NCI-H128 (cell line): ENCODE data around the gene RIMBP2.

Experiments
- DNase-seq: peaks from one replicate; lab custom pipeline; 2025; ENCODE audit not compliant: unreplicated experiment; lab: John Stamatoyannopoulos, UW

Gene RIMBP2

DNA sequence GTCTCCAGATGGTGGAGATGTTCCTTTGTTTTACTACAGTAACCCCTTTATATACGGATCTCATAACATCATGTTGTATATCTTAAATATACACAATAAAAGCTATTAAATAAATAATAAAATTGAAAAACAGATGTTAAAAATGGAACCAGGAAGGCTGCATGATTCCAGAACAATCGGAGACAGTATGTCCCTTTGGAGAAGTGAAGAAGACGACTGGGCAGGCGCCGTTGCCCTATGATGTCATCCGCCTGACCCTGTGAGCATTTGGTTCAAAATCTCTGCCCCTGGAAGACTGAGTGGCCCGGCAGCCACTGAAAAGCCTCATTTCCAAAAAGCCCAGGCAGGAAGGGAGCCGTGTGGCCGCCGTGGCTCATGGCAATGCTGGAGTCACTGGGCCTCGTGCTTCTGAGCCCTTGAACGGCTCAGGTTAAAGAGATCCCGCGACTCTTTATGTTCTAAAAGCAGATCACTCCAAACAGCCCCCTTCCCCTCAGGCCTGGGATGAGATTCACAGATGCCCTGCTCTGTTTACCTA lies 30.8 kb downstream of the RIMBP2 start:
- no peak for DNase-seq

DNA sequence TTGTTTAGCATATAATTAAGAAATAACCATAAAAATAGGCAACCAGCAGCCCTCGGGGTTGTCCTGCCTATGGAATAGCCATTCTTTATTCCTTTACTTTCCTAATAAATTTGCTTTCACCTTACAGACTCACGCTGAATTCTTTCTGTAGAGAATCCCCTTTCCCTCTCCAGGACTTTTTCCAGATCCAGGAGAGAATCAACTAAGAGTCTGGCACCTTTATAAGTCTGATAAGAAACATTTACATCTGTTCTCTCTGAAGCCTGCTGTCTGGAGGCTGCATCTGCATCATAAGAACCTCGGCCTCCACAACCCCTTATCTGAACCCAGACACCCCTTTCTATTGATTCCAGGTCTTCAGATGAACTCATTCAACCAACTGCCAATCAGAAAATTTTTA lies 32.3 kb downstream of the RIMBP2 start:
- no peak for DNase-seq

DNA sequence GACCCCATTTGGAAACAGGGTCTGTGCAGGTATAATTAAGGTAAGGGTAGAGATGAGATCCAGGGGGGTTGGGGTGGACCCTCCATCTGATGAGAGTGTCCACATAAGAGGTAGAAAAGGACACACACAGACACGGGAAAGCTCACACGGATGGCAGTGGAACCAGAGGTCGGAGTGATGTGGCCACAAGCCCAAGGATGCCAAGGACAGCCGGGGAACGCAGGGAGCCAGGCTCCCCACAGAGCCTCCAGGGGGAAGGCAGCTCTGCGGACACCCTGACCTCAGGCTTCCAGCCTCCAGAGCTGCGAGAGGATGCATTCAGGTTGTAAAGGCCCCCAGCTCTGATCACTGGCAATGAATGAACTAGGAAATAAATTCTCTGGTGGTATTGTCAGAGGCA lies 33.0 kb downstream of the RIMBP2 start:
- DNase-seq, result no peak

DNA sequence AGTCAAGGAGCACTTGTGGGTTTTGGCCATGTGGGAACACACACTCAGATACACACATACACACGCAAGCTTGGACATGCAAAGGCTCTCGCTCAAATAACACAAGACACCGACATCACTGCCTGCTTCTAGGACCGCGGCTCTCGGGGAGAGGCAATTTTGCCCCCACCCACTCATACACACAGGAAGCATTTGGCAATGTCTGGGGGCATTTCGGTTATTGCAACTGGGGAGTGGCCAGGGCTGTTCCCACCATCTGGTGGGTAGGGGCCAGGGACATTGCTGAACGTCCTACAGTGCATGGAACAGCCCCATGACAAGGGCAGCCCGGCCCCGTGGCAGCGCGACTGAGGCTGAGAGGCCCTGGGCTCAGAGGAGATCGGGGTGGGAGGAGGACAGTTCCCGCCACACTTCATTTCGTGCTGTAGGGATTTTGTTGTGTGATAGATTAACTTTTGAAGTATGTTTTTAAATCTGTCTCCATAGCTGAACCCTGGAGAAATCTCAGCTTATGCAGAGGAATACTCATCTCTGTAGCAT lies 35.6 kb downstream of the RIMBP2 start:
- DNase-seq, result no peak

DNA sequence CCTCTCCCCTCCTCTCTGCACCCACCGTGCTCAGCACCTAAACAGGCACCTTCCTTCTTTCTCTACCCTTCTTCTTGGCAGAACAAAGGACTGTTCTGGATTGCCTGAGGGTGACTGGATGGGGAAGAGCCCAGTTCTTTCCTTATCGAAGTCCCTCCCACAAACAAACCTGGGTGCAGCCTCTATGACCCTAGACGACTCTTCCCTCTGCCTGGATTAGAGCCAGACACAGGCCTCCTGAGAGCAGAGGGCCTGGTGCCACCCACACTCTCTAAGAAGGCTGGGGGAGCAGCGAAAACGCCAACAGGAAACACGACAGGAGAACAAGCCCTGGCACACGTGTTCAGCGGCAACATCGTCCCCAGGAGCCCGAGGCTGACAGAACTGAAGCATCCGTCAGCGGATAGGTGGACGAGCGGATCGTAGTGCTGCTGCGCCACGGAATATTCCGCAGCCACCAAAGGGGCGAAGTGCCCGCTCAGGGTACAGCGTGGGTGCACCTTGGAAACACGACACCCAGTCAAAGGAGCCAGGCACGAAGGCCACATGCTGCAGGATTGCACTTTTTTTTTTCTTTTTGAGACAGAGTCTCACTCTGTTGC lies 38.0 kb downstream of the RIMBP2 start:
- DNase-seq, result no peak

DNA sequence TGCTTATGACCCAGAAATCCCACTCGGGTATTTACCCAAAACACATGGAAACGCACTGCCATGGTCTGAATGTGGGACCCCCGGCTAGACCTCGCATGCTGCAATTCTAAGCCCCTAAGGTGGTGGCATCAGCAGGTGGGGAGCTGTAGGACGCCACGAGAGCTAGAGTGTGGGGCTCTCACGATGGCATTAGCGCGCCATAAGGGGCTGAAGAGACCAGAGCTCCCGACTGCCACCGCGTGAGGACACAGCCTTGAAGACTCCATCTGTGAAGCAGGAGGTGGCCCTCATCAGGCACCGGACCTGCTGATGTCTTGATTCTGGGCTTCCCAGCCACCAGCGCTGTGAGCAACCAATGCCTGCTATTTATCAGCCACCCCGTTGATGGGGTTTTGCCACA lies 40.3 kb downstream of the RIMBP2 start:
- DNase-seq, result no peak

DNA sequence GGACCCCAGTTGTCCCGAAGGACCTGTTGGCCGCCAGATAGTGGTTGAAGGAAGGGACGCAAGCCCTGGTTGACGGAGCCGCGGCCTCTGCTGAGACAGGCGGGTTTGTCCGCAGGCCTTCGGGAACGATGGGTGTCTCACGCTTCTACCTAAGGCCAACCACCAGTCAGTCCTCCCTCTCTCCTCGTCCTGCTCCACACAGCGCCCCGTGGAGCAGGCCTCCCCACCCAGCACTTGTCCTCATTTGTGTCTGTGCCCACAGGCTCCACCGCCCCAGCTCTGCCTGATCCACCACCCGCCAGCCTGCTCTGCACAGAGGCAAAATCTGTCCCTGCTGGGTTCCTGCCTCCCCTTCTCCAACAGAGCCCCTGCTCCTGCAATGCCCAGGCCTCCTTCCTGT lies 41.0 kb downstream of the RIMBP2 start:
- DNase-seq, result no peak

DNA sequence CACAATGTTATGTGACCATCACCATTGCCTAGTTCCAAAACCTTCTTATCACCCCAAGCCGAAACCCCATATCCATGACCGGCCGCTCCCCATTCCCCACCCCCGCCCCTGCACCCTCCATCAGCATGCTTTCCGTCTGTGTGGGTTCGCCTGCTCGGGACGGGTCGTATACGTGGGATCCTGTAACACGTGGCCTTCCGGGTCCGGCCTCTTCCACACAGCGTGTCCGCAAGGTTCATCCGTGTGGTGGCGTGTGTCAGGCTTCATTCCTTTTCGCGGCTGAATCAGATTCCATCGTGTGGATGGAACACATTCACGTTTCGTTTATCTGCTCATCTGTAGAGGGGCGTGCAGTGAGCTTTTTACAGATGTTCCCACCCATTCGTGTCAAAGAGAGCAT lies 41.4 kb downstream of the RIMBP2 start:
- DNase-seq, result no peak

DNA sequence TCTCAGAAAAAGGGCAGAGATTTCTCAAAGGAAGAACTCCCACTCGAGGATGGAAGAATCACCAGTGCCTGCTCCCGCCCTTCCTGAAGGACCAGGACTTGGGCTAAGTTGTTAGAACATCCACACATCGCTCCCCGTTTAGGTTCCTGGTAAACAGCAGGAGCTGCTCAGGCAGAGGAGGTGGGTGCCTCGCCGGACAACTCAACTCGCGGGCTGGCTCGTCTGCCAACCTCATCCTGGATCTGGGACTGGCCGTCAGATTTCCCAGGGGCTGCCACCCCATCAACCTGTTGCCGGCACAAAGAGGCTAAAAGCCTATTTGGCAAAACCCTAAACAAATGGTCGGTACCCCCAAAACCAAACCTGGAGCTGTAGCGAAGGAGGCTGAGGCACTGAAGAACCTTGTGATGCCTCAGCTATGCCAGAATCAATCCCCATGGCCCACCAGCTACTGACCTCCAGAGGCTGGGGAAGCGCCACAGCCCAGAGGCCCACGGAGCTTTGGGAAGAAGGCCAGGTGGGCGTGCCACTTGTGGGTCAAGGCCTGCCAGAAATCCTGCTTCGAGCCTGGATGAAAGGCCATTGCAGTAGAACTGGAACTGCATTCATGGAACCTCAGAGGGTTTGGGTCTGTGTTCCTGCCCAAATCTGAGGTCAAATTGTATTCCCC lies 42.9 kb downstream of the RIMBP2 start:
- no peak for DNase-seq

DNA sequence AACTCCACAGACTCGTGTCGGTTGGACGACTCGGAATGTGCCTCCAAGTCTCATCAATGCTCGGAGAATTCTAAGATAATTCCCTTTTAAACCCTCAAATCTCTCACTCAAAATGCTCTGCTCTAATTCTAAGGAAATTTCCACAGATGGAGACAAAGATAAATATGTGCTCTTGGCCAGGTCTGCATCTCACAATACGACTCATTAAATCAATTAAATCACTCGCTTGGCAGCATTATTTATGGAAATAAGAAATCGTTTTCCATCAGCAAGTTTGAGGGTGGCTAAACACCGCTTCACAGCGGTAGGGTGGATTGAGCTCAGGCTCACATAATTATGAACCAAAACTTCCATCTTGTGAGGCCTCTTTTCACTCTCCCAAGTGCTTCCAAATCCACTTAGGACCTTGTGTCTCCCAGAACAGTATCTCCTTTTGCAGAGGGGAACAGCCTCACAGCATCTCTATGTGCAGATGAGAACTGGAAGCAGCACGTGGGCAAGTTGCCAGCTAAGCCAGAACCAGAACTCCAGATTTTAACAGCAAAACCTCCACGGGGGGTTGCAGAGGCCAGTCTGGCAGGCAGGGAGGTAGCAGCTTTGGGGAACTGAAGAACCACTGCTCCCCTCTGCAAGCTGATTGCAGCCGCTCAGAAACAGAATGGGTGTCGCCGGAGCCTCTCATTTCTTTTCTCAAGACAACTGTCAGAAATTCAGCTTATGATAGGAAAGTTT lies 43.8 kb downstream of the RIMBP2 start:
- DNase-seq, result no peak

DNA sequence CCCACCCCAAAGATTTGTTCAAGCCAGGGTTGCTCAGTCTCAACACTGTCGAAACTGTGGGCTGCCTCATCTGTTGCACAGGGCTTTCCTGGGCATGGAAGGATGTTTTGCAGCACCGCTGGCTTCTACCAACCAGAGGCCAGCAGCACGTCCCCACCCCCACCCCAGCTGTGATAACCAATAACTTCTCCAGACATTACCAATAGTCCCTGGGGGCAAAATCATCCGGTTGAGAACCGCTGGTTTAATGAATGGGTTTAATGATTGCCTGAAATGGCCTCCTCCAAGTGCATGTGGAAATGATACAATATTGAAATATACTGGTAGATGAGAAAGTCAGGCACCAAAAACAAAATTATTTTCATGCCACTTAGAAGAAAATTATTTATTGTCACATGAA lies 44.5 kb downstream of the RIMBP2 start:
- DNase-seq, result no peak

DNA sequence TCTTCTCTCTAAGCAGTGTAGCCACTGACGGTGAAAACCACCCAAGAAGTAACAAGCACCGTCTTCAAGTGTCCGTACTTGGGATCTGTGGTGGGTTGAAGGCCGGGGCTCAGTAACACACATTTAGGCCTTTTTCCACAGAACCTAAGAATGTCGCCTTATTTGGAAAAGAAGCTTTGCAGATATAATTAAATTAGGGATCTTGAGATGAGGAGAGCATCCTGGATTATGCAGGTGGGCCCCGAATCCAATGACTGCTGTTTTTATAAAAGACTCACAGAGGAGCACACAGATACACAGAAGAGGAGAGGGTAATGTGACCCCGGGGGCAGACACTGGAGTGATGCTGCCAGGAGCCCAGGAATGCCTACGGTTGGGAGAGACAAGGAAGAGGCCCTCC lies 46.3 kb downstream of the RIMBP2 start:
- no peak for DNase-seq

DNA sequence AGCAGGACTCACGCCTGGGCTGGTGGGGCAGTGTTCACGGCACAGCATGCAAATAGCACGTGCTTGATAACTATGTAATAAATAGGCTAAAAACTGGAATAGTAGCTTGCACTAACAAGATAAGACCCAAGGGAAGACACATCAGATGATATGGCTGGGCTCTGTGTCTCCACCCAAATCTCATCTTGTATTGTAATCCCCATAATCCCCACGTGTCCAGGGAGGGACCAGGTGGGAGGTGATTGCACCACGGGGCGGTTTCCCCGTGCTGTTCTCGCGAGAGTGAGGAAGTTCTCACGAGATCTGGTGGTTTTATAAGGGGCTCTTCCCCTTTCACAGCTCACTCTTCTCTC lies 46.9 kb downstream of the RIMBP2 start:
- no peak for DNase-seq

DNA sequence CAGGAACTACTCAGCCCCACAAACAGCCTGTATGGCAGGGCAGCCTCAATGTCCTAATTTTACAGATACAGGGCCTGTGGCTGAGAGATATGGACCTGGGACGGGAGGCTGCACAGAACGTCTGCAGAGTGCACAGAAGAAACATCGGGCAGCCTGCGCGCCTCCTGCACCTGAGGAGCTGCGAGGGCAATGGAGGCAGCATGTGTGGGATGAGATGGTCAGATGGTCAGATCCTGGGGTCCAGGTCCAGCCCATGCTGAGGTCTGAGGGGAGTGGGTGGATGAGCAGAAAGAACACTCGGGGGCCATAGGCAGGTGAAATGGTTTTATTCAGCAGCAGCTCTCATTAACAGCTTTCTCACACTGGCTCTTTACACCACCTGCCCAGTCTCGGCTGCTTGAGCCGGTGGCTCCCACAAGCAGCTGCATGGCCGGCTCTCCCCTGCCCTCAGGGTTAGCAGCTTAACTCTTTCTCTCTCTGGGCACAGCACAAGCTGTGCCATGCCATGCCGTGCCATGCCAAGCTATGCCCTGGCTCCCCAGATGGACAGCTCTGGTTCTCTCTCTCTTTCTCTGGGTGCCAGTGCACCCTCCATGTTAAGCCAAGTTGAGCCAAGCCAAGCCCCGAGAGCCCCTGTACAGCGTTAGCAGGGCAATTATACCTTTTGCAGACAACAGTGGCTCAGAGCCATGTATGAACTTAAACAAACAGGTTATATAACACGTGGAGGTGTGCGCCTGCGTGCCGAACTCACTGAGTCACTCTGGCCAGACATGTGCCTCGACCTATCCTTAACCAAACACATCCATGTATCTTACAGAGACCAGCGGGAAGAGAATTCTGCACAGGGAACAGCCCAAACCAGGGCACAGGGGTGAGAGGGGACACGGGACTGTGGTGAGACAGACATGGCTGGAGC lies 47.6 kb downstream of the RIMBP2 start:
- DNase-seq, result no peak

DNA sequence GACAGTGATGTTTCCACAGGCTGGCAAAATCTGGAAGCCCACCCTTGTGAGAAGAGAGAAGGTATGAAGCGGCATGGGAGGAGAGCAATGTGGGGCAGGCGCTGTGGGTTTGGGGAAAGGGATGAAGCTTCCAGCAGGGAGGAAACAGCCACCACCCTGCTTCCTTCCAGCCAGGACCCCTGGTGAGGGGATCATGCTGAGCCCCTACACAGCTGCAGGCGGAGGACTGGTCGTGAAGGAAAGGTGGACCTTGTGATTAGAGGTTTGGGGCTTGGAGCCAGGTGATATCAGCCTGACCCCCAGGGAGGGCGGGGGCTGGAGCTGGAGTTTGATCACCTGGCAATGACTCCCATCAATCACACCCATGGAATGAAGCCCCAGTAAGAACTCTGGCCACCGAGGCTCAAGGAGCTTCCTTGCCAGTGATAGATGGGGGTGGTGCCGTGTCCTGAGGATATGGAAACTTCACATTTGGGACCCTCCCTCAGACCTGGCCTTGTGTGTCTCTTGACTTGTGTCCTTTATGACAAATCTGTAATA lies 48.6 kb downstream of the RIMBP2 start:
- no peak for DNase-seq

DNA sequence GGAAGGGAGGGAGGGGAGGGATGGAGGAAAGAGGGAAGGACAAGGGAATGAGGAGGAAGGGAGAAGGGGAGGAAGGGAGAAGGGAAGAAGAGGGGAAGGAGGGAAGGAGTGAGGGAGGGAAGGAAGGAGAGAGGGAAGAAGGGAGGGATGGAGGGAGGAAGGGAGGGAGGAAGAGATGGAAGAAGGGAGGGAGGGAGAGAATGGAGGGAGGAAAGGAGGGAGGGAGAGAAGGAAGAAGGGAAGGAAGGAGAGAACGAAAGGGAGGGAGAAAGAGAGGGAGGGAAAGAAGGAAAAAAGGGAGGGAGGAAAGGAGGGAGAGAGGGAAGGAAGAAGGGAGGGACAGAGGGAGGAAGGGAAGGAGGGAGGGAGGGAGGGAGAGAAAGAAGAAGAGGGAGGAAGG lies 49.5 kb downstream of the RIMBP2 start:
- no peak for DNase-seq

DNA sequence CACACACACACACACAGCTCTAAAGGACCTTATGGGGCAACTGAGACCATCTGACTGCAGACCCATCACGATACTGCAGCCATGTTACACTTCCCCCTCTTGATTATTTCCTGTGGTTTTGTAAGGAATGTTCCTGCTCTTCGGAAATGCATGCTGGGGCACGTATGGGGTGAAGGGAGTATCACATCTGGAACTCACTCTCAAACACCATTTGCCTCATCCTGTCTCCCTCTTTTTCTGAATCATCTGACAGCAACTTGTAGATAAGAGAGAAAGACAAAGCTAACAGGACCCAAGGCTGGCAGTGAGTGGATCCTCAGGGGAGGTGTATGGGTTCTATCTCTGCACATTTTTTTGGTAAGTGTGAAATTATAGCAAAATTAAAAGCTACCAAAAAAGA lies 50.3 kb downstream of the RIMBP2 start:
- no peak for DNase-seq

DNA sequence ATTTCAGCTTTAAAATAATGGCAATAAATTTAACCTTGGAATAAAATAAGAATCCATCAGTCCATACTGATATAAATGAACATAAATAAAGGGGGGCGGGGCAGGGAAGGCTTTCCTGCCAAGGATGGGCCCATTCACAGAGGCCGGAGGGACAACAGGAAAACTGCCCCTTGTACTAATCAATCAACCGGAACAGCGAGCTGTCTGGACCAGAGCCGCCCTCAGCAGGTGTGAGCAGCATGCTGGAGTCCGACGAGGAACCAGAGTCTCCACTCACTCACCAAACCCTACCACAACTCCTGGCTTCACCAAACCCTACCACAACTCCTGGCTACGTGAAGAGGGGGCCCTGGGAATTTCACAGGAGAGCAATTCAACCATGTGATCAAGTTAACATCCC lies 51.3 kb downstream of the RIMBP2 start:
- DNase-seq, result no peak

DNA sequence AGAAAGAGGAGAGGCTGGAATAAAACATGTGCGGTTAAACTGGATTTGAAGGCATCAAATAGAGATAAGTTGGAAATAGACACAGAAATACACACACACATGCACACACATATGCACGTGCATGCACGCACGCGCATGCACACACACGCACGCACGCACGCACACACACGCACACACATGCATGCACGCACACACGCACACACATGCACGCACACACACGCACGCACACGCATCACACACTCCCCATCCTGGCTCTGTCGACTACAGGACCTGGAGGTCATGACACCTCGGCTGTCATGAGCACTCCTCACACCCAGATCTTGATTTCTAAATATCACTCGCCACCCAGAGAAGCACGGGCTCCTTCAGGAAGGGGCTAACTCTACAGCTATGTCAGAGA lies 51.8 kb downstream of the RIMBP2 start:
- no peak for DNase-seq

DNA sequence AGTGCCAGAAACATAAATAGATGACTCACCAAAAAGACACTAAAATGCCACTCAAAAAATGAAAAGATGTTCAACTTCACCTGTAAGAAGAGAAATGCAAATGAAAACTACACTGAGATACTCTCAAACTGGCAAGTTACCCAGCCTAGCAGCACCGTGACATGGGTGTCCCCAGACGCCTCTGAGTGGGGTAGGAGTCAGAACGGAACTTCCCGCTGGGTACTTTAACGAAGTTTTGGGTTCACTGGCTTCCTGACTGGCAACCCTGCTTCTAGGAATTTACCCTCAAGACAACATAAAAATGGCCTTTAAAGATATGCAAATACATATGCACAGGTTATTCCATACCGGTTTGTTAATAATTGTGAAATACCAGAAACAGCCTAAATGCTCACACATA lies 52.6 kb downstream of the RIMBP2 start:
- DNase-seq, result no peak
